AG04449 (cell line): ENCODE results near the gene ZNF813.
"Not testable (repeated sequence)": the region's sequence is repeated elsewhere in the genome, so short reads cannot be mapped to it uniquely, and the experiment has no call there.

Experiments
- CTCF ChIA-PET: fragments of 350-600 bp; formaldehyde crosslinking; extraction: SDS; loops from one replicate; lab custom pipeline; 2021; ENCODE audit warnings: antibody characterized with exemption; lab: Yijun Ruan, JAX
- POLR2A ChIA-PET: fragments of 400-600, 350-600 bp; formaldehyde crosslinking; extraction: SDS; loops from one replicate; lab custom pipeline; 2020; ENCODE audit warnings: antibody characterized with exemption, inconsistent platforms; lab: Yijun Ruan, JAX
- DNase-seq: peaks from one replicate; pipeline ENCODE4 v3.0.0-alpha.2; 2010; ENCODE audit warnings: low read depth, low spot score
- H3K4me3 ChIP-seq: 2 replicates; pipeline ENCODE4 v1.5.1; 2011; ENCODE audit warnings: low read depth, mild to moderate bottlenecking, control low read depth, low read length
- CTCF ChIP-seq: IDR thresholded peaks from one replicate; pipeline ENCODE4 v1.5.1; 2011; ENCODE audit warnings: mild to moderate bottlenecking, moderate library complexity, low read length, control low read depth, inconsistent platforms; ENCODE audit not compliant: insufficient read depth; ENCODE audit errors: missing control alignments

Gene ZNF813

GRCh38 chr19:53432088-53432661, 35.4 kb upstream of the ZNF813 start:
- POLR2A ChIA-PET, result no interaction called here
- peak overlapping the region; percentile 82 for H3K4me3 ChIP-seq
- CTCF ChIA-PET, result no interaction called here
- no peak for TF ChIP-seq CTCF
- DNase-seq, result no peak

- DNase-seq, H3K4me3 ChIP-seq, CTCF ChIA-PET, POLR2A ChIA-PET: not testable (repeated sequence)
These were observed 23.7 kb upstream of the ZNF813 start for GRCh38 chr19:53443809-53444208.

- H3K4me3 ChIP-seq, POLR2A ChIA-PET, CTCF ChIA-PET, DNase-seq: not testable (repeated sequence)
These were observed 20.3 kb upstream of the ZNF813 start for GRCh38 chr19:53447196-53447595.

GRCh38 chr19:53455828-53456227, 11.7 kb upstream of the ZNF813 start:
- TF ChIP-seq CTCF, result no peak
- POLR2A ChIA-PET, result no interaction called here
- DNase-seq, result no peak
- no peak overlapping the region for H3K4me3 ChIP-seq
- CTCF ChIA-PET, result no interaction called here

- POLR2A ChIA-PET, H3K4me3 ChIP-seq, DNase-seq, CTCF ChIA-PET: not testable (repeated sequence)
These were observed 7.3 kb upstream of the ZNF813 start for GRCh38 chr19:53460131-53460721.

GRCh38 chr19:53461866-53462265, 5.7 kb upstream of the ZNF813 start:
- DNase-seq, result no peak
- no peak overlapping the region for H3K4me3 ChIP-seq
- POLR2A ChIA-PET, result no interaction called here
- CTCF ChIA-PET, result no interaction called here
- TF ChIP-seq CTCF, result no peak

GRCh38 chr19:53462861-53463260, 4.7 kb upstream of the ZNF813 start:
- TF ChIP-seq CTCF, result no peak
- ChIA-PET POLR2A (no interaction called here), CTCF (no interaction called here)
- DNase-seq, result no peak
- no peak overlapping the region for H3K4me3 ChIP-seq

- no peak for DNase-seq
- ChIA-PET CTCF (no interaction called here), POLR2A (no interaction called here)
- TF ChIP-seq CTCF, result no peak
- H3K4me3 ChIP-seq, result no peak overlapping the region
These were observed 4.3 kb upstream of the ZNF813 start for GRCh38 chr19:53463263-53463662.
